ENCODE results near the gene NPPA.
"Not testable (repeated sequence)": the region's sequence is repeated elsewhere in the genome, so short reads cannot be mapped to it uniquely, and the experiment has no call there.

NPPA gene

DNA sequence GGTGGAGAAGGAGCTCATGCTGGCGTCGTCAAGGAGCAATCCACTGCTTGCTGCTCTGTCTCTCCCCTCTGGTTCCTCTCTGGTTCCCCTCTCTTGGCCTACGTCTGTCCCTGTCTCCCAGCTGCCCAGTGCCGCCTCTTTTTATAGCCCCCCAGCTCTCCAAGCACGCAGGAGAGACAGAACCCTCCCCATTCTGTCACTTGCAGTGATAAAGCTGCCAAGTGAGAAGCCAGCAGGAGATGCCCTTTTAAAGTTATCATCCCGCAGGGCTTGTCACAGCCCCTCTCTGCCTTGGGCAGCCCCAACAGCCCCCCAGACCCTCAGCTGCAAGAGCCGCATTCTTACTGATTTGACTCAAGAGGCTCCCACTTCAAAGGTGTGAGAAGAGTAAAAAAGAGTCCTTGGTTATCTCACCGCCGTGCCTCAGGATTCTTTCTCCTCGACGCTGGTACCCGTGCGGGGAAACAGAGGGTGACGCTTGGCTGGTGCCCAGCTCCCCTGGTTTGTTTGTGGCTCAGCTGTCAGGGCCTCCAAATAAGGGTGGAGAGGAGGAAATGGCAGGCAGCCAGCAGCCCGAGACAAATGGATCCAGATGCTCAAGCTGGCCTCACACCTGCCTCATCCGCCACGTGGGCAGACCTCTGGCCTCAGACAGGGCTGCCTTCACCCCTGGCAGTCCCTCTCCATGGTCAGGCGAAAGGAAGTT is at the start of gene NPPA:
TSS of gene NPPA (minus strand) at position 117 of the 706 bp plus-strand sequence. CDS start at position 18, 99 bp downstream.
- H3K4me3 ChIP-seq (replicated peaks; ENCODE audit: low read depth, low read length) = no peak within 1 kb of the TSS
- no peak for TF ChIP-seq CTCF (IDR thresholded peaks at IDR 0.05; ENCODE audit: insufficient read depth, low read length, poor library complexity, severe bottlenecking)
- H3K27me3 ChIP-seq (replicated peaks; ENCODE audit: control insufficient read depth, insufficient read depth, low read length) = no peaks in the 10 kb centered on the region
- peaks cover 7% of the 10 kb centered on the region for H3K36me3 ChIP-seq (ENCODE audit: control insufficient read depth, insufficient read depth, low read length)
- no peak for DNase-seq (ENCODE audit: extremely low read depth, insufficient read length)

- not testable (repeated sequence) for DNase-seq (ENCODE audit: extremely low read depth, insufficient read length); H3K36me3 ChIP-seq (ENCODE audit: control insufficient read depth, insufficient read depth, low read length); H3K4me3 ChIP-seq (replicated peaks; ENCODE audit: low read depth, low read length); H3K27me3 ChIP-seq (replicated peaks; ENCODE audit: control insufficient read depth, insufficient read depth, low read length)
Measured at GRCh38 chr1:11894501-11894900, 46.9 kb upstream of the NPPA start.

DNA sequence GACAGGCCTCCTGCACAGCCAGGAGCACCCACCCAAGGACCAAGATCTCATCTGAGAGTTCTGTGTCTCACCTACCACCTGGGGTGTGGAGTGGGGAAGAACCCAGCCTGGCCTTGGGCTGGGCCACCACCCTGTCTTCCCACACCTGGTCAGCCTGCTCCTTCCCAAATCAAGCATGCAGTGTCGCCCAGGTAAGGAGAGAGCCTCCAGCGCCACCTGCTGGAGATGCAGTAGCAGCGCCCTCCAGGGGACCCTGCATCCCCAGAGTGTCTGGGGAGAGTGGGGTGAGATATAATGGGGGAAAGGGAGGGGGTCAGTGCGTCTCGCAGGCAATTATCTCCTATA is 46.3 kb upstream of the NPPA start:
- TF ChIP-seq CTCF (IDR thresholded peaks at IDR 0.05; ENCODE audit: insufficient read depth, low read length, poor library complexity, severe bottlenecking) = peak; percentile 98
- H3K36me3 ChIP-seq (ENCODE audit: control insufficient read depth, insufficient read depth, low read length) = no peaks in the 10 kb centered on the region
- peak; percentile 36 for DNase-seq (ENCODE audit: extremely low read depth, insufficient read length)
- H3K4me3 ChIP-seq (replicated peaks; ENCODE audit: low read depth, low read length) = no peak overlapping the region
- no peaks in the 10 kb centered on the region; the same call in none of the 2 replicates for H3K27me3 ChIP-seq (replicated peaks; ENCODE audit: control insufficient read depth, insufficient read depth, low read length)

GRCh38 chr1:11891433-11892186 is 44.0 kb upstream of the NPPA start:
- no peaks in the 10 kb centered on the region for H3K36me3 ChIP-seq (ENCODE audit: control insufficient read depth, insufficient read depth, low read length)
- TF ChIP-seq CTCF (IDR thresholded peaks at IDR 0.05; ENCODE audit: insufficient read depth, low read length, poor library complexity, severe bottlenecking) = no peak
- no peak for DNase-seq (ENCODE audit: extremely low read depth, insufficient read length)
- H3K27me3 ChIP-seq (replicated peaks; ENCODE audit: control insufficient read depth, insufficient read depth, low read length) = no peaks in the 10 kb centered on the region; the same call in none of the 2 replicates
- H3K4me3 ChIP-seq (replicated peaks; ENCODE audit: low read depth, low read length) = no peak overlapping the region

DNA sequence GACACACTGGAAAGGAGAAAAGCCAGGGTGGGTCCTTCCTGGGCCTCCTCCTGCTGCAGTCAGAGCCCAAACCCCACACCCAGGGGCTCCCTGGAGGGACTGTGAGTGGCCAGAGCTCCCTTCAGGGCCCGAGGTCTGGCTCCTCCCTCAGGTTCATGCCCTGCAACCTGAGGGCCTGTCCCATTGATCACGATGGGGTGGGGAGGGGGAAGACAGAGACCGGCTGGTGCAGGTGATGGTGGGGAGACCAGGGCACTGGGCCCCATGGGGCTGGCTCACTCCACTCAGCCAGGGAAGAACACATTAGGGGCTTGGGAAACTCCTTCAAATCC is 41.3 kb upstream of the NPPA start:
- TF ChIP-seq CTCF (IDR thresholded peaks at IDR 0.05; ENCODE audit: insufficient read depth, low read length, poor library complexity, severe bottlenecking) = no peak
- Histone ChIP-seq H3K4me3 (replicated peaks; ENCODE audit: low read depth, low read length) (no peak overlapping the region), H3K36me3 (ENCODE audit: control insufficient read depth, insufficient read depth, low read length) (no peaks in the 10 kb centered on the region), H3K27me3 (replicated peaks; ENCODE audit: control insufficient read depth, insufficient read depth, low read length) (no peaks in the 10 kb centered on the region; the same call in 1 of the 2 replicates)
- DNase-seq (ENCODE audit: extremely low read depth, insufficient read length) = no peak

GRCh38 chr1:11888206-11888876 is 40.8 kb upstream of the NPPA start:
- H3K36me3 ChIP-seq (ENCODE audit: control insufficient read depth, insufficient read depth, low read length) = no peaks in the 10 kb centered on the region
- H3K27me3 ChIP-seq (replicated peaks; ENCODE audit: control insufficient read depth, insufficient read depth, low read length) = no peaks in the 10 kb centered on the region; the same call in 1 of the 2 replicates
- TF ChIP-seq CTCF (IDR thresholded peaks at IDR 0.05; ENCODE audit: insufficient read depth, low read length, poor library complexity, severe bottlenecking) = no peak
- no peak overlapping the region for H3K4me3 ChIP-seq (replicated peaks; ENCODE audit: low read depth, low read length)
- no peak for DNase-seq (ENCODE audit: extremely low read depth, insufficient read length)

Measured in GM06990 (cell line).